ENCODE data around the gene NRSN2.

Gene NRSN2

GRCh38 chr20:364905-365794 lies 18.2 kb downstream of the NRSN2 start:
- no peak for TF ChIP-seq CTCF (IDR thresholded peaks at IDR 0.05; ENCODE audit: low read depth, low read length, missing control alignments)
- no peak for DNase-seq (ENCODE audit: low read depth)
- in situ Hi-C loops (cut with HindIII; ENCODE audit: low sequenced_read_pairs): loop anchor here (5.0 kb wide), 1 partner anchor 112 kb away; no protein-coding TSS in a partner anchor

GRCh38 chr20:366041-366718 lies 19.3 kb downstream of the NRSN2 start:
- TF ChIP-seq CTCF (IDR thresholded peaks at IDR 0.05; ENCODE audit: low read depth, low read length, missing control alignments): no peak
- in situ Hi-C loops (cut with HindIII; ENCODE audit: low sequenced_read_pairs): no loop called here

More at GRCh38 chr20:364905-365794, 18.2 kb downstream of the NRSN2 start:
- H3K4me3 ChIP-seq (ENCODE audit: low read depth, low read length): no peak overlapping the region

GRCh38 chr20:366719-367485 lies 20.0 kb downstream of the NRSN2 start:
- no peak overlapping the region for H3K4me3 ChIP-seq (ENCODE audit: low read depth, low read length)
- no peak for DNase-seq (ENCODE audit: low read depth)
- in situ Hi-C loops (cut with HindIII; ENCODE audit: low sequenced_read_pairs): no loop called here
- TF ChIP-seq CTCF (IDR thresholded peaks at IDR 0.05; ENCODE audit: low read depth, low read length, missing control alignments): no peak

More at GRCh38 chr20:366041-366718, 19.3 kb downstream of the NRSN2 start:
- no peak overlapping the region for H3K4me3 ChIP-seq (ENCODE audit: low read depth, low read length)
- DNase-seq (ENCODE audit: low read depth): no peak

- DNase-seq (ENCODE audit: low read depth): no peak
- TF ChIP-seq CTCF (IDR thresholded peaks at IDR 0.05; ENCODE audit: low read depth, low read length, missing control alignments): no peak
- in situ Hi-C loops (cut with HindIII; ENCODE audit: low sequenced_read_pairs): no loop called here
- H3K4me3 ChIP-seq (ENCODE audit: low read depth, low read length): no peak overlapping the region
These were observed 20.6 kb downstream of the NRSN2 start for GRCh38 chr20:367486-367887.

- H3K4me3 ChIP-seq (ENCODE audit: low read depth, low read length): no peak overlapping the region
- in situ Hi-C loops (cut with HindIII; ENCODE audit: low sequenced_read_pairs): no loop called here
- TF ChIP-seq CTCF (IDR thresholded peaks at IDR 0.05; ENCODE audit: low read depth, low read length, missing control alignments): no peak
- no peak for DNase-seq (ENCODE audit: low read depth)
These were observed 22.0 kb downstream of the NRSN2 start for GRCh38 chr20:368915-369314.

GRCh38 chr20:370151-370600 lies 23.3 kb downstream of the NRSN2 start:
- in situ Hi-C loops (cut with HindIII; ENCODE audit: low sequenced_read_pairs): no loop called here
- DNase-seq (ENCODE audit: low read depth): no peak
- TF ChIP-seq CTCF (IDR thresholded peaks at IDR 0.05; ENCODE audit: low read depth, low read length, missing control alignments): no peak
- no peak overlapping the region for H3K4me3 ChIP-seq (ENCODE audit: low read depth, low read length)
